ENCODE results near the gene NPAS3.

- no peak for TF ChIP-seq TAF1 (IDR thresholded peaks at IDR 0.05; ENCODE audit: low read depth, low read length)
- TF ChIP-seq POLR2A (IDR thresholded peaks at IDR 0.05; ENCODE audit: low read depth, low read length) = no peak
- no peak for TF ChIP-seq POU2F2 (IDR thresholded peaks at IDR 0.05; ENCODE audit: low read depth, low read length)
Measured at GRCh38 chr14:33678005-33678404, 739.3 kb downstream of the NPAS3 start.
